IMR-90 (cell line): ENCODE results near the gene DNMT3A. TPM values are rescaled to one million over a fixed set of nuclear protein-coding genes. Genes with fewer than 3 reads are reported as not detected.

Experiments used
- ATAC-seq: fragments of 200-7000 bp; cut with Tn5 transposase; 2 replicates; pipeline ENCODE4 v1.9.1; 2020; ENCODE audit warnings: low read depth, mild to moderate bottlenecking, moderate library complexity
- BruUV-seq: library from RNA; stranded (reverse); fragments of 400-500 nt; replicated peaks from 2 replicates; lab custom pipeline; 2021; lab: Mats Ljungman, UMichigan
- CTCF ChIA-PET: fragments of 300-600 bp; formaldehyde crosslinking; extraction: SDS; loops from one replicate; lab custom pipeline; 2021; ENCODE audit warnings: antibody characterized with exemption; lab: Yijun Ruan, JAX
- POLR2A ChIA-PET: fragments of 300-600 bp; sonication (Branson Sonifier 250); formaldehyde crosslinking; loops from one replicate; lab custom pipeline; 2022; ENCODE audit warnings: antibody characterized with exemption; ENCODE audit not compliant: unreplicated experiment; lab: Charles Lee
- DNase-seq: peaks from one replicate; pipeline ENCODE4 v3.0.0; 2013
- H2AFZ ChIP-seq: replicated peaks from 2 replicates; pipeline ENCODE3; 2013; ENCODE audit warnings: low read length, mild to moderate bottlenecking; ENCODE audit not compliant: poor library complexity
- H2AK5ac ChIP-seq: 2 replicates; pipeline ENCODE4 v1.6.1; 2013; ENCODE audit warnings: low read depth, low read length, inconsistent platforms
- H2AK9ac ChIP-seq: replicated peaks from 2 replicates; pipeline ENCODE3; 2013; ENCODE audit warnings: mild to moderate bottlenecking, low read depth, low read length, moderate library complexity; ENCODE audit not compliant: poor library complexity
- H2BK120ac ChIP-seq: 2 replicates; pipeline ENCODE4 v1.6.1; 2013; ENCODE audit warnings: low read depth, low read length, inconsistent platforms
- H2BK15ac ChIP-seq: 3 replicates; pipeline ENCODE4 v1.6.1; 2013; ENCODE audit warnings: low read depth, low read length, inconsistent platforms
- H2BK20ac ChIP-seq: 2 replicates; pipeline ENCODE4 v1.6.1; 2013; ENCODE audit warnings: low read depth, mild to moderate bottlenecking, inconsistent platforms, low read length, moderate library complexity
- H2BK5ac ChIP-seq: 2 replicates; pipeline ENCODE4 v1.6.1; 2013; ENCODE audit warnings: mild to moderate bottlenecking, low read depth, low read length, inconsistent platforms; ENCODE audit not compliant: poor library complexity, severe bottlenecking
- H3K14ac ChIP-seq: replicated peaks from 2 replicates; pipeline ENCODE4 v1.6.1; 2013; ENCODE audit warnings: low read depth, low read length, inconsistent platforms
- H3K18ac ChIP-seq: 2 replicates; pipeline ENCODE4 v1.6.1; 2013; ENCODE audit warnings: low read depth, low read length, control low read depth
- H3K23ac ChIP-seq: 2 replicates; pipeline ENCODE4 v1.6.1; 2013; ENCODE audit warnings: low read depth, low read length, inconsistent platforms
- H3K27ac ChIP-seq: 2 replicates; pipeline ENCODE4 v1.5.1; 2013; ENCODE audit warnings: mild to moderate bottlenecking, control low read depth, low read length; ENCODE audit not compliant: insufficient read depth
- H3K27me3 ChIP-seq: 2 replicates; pipeline ENCODE4 v1.6.1; 2013; ENCODE audit warnings: low read length; ENCODE audit not compliant: control insufficient read depth, insufficient read depth
- H3K36me3 ChIP-seq: 2 replicates; pipeline ENCODE4 v1.6.1; 2013; ENCODE audit warnings: low read length, mixed read lengths; ENCODE audit not compliant: control insufficient read depth, insufficient read depth
- H3K4ac ChIP-seq: 2 replicates; pipeline ENCODE4 v1.6.1; 2013; ENCODE audit warnings: low read depth, low read length, inconsistent platforms
- H3K4me1 ChIP-seq: 2 replicates; pipeline ENCODE4 v1.6.1; 2013; ENCODE audit warnings: low read length, mixed read lengths; ENCODE audit not compliant: control insufficient read depth, insufficient read depth
- H3K4me2 ChIP-seq: 2 replicates; pipeline ENCODE4 v1.6.1; 2013; ENCODE audit warnings: low read depth, mild to moderate bottlenecking, control low read depth, low read length, moderate library complexity
- H3K4me3 ChIP-seq: 2 replicates; pipeline ENCODE4 v1.5.1; 2013; ENCODE audit warnings: low read depth, mild to moderate bottlenecking, control low read depth, low read length, moderate library complexity; ENCODE audit not compliant: insufficient read depth
- H3K56ac ChIP-seq: 2 replicates; pipeline ENCODE4 v1.6.1; 2013; ENCODE audit warnings: low read length, inconsistent platforms; ENCODE audit not compliant: insufficient read depth; ENCODE audit errors: extremely low read depth
- H3K79me1 ChIP-seq, 2 experiments: 2 replicates each; pipeline ENCODE4 v1.6.1; 2013; ENCODE audit warnings: low read length in 2 of 2, inconsistent platforms in 1 of 2, low read depth in 1 of 2
- H3K9ac ChIP-seq: 2 replicates; pipeline ENCODE4 v1.6.1; 2013; ENCODE audit warnings: low read depth, low read length, control low read depth
- H3K9me1 ChIP-seq: 2 replicates; pipeline ENCODE4 v1.6.1; 2013; ENCODE audit warnings: low read length, inconsistent platforms; ENCODE audit not compliant: insufficient read depth
- H3K9me3 ChIP-seq: 2 replicates; pipeline ENCODE4 v1.6.1; 2013; ENCODE audit warnings: low read length; ENCODE audit not compliant: control insufficient read depth, insufficient read depth
- H4K20me1 ChIP-seq: 2 replicates; pipeline ENCODE4 v1.6.1; 2013; ENCODE audit warnings: low read length, inconsistent platforms; ENCODE audit not compliant: insufficient read depth
- H4K5ac ChIP-seq: 2 replicates; pipeline ENCODE4 v1.6.1; 2013; ENCODE audit warnings: mild to moderate bottlenecking, low read depth, low read length, control low read depth
- H4K8ac ChIP-seq, 2 experiments: 2 replicates each; pipeline ENCODE4 v1.6.1; 2013; ENCODE audit warnings: low read depth in 2 of 2, low read length in 2 of 2, control low read depth in 1 of 2, inconsistent platforms in 1 of 2
- H4K91ac ChIP-seq: 2 replicates; pipeline ENCODE4 v1.6.1; 2013; ENCODE audit warnings: low read depth, low read length, inconsistent platforms; ENCODE audit not compliant: insufficient read depth
- BHLHE40 ChIP-seq: fragments of 150-350 bp; IDR thresholded peaks from 2 replicates; pipeline ENCODE4 v1.6.1; 2016; ENCODE audit warnings: mild to moderate bottlenecking, low read depth, low read length
- CTCF ChIP-seq: conservative IDR thresholded peaks from 2 replicates; pipeline ENCODE4 v1.5.1; 2012; ENCODE audit warnings: mild to moderate bottlenecking, low read depth, low read length, improper control_type of control experiment
- ELK1 ChIP-seq: fragments of 150-350 bp; IDR thresholded peaks from 2 replicates; pipeline ENCODE4 v1.6.1; 2016; ENCODE audit warnings: low read depth, mild to moderate bottlenecking, low read length, moderate library complexity, borderline replicate concordance
- FOS ChIP-seq: fragments of 150-350 bp; IDR thresholded peaks from 2 replicates; pipeline ENCODE4 v1.6.1; 2016; ENCODE audit warnings: low read depth, low read length
- MAFK ChIP-seq: IDR thresholded peaks from 2 replicates; pipeline ENCODE4 v1.6.1; 2012; ENCODE audit warnings: low read depth, low read length, improper control_type of control experiment
- MXI1 ChIP-seq: IDR thresholded peaks from 2 replicates; pipeline ENCODE4 v1.6.1; 2012; ENCODE audit warnings: low read depth, mild to moderate bottlenecking, low read length, moderate library complexity, borderline replicate concordance
- POLR2A ChIP-seq: IDR thresholded peaks from 2 replicates; pipeline ENCODE4 v1.6.1; 2012; ENCODE audit warnings: mild to moderate bottlenecking, low read depth, low read length
- RAD21 ChIP-seq: IDR thresholded peaks from 2 replicates; pipeline ENCODE4 v1.6.1; 2012; ENCODE audit warnings: low read length, improper control_type of control experiment
- RCOR1 ChIP-seq: IDR thresholded peaks from 2 replicates; pipeline ENCODE4 v1.6.1; 2012; ENCODE audit warnings: mild to moderate bottlenecking, low read length, improper control_type of control experiment; ENCODE audit not compliant: insufficient replicate concordance
- RFX5 ChIP-seq: IDR thresholded peaks from 2 replicates; pipeline ENCODE4 v1.8.0; 2012; ENCODE audit warnings: low read depth, mild to moderate bottlenecking, low read length, moderate library complexity
- USF2 ChIP-seq: fragments of 150-350 bp; IDR thresholded peaks from 2 replicates; pipeline ENCODE4 v1.6.1; 2017; ENCODE audit warnings: mild to moderate bottlenecking, antibody characterized with exemption, low read length, low read depth
- WGBS, 2 experiments: methylation state at CpG; one replicate each; pipeline versions ENCODE4 v1.1.5 to v1.1.7; 2013; ENCODE audit warnings: missing lambda C conversion rate in 2 of 2; ENCODE audit not compliant: insufficient read length in 1 of 2; ENCODE audit errors: extremely low coverage in 2 of 2; 5-methylcytosine and 5-hydroxymethylcytosine counted together
- dilution Hi-C: fragments of 300-500 bp; cut with HindIII; formaldehyde crosslinking; loops from one replicate; pipeline ENCODE4 v1.14.3; 2018; ENCODE audit warnings: low sequenced_read_pairs; ENCODE audit not compliant: unreplicated experiment
- in situ Hi-C: fragments of 300-500 bp; cut with MboI; formaldehyde crosslinking; loops from 3 replicates; pipeline ENCODE4 v1.14.3; 2019; ENCODE audit warnings: low sequenced_read_pairs, inconsistent platforms, mixed read lengths
- intact Hi-C: fragments of 100-400 bp; cut with micrococcal nuclease; formaldehyde crosslinking; loops from 2 replicates; pipeline ENCODE4 v1.10.0; 2022
- polyA plus RNA-seq, 3 experiments: library from polyadenylated mRNA; depleted of rRNA; stranded (reverse); fragments of >200 nt; gene quantifications; 2 replicates each; pipeline ENCODE4 v1.2.3, GENCODE V29; 2012; ENCODE audit warnings: low replicate concordance in 1 of 3
- total RNA-seq: library from RNA; depleted of rRNA; stranded (reverse); fragments of >200 nt; gene quantifications from 2 replicates; pipeline ENCODE4 v1.2.3, GENCODE V29; 2012

DNMT3A gene
- total and polyA plus RNA-seq, 2 of the 4 experiments (the other 2 are of a cell fraction) = 4.4 to 9.7 TPM

GRCh38 chr2:25376750-25377621 lies 35.3 kb upstream of the DNMT3A start (continued):
- TF ChIP-seq MXI1 (no peak), FOS (no peak), RAD21 (peak; percentile 68), MAFK (no peak)

- intact Hi-C loops = loop anchor here (2.0 kb wide), 2 partner anchors 33 to 147 kb away; no protein-coding TSS in a partner anchor
- no peak overlapping the region for H4K5ac ChIP-seq
- H3K18ac ChIP-seq = no peak overlapping the region
- in situ Hi-C loops = no loop called here
- H3K4me1 ChIP-seq = peaks cover 8% of the 10 kb centered on the region
- no peaks in the 10 kb centered on the region for H3K36me3 ChIP-seq
- dilution Hi-C loops = no loop called here
- ChIA-PET CTCF (interaction anchor here (0.6 to 1.6 kb wide), 5 partner anchors 10 to 224 kb away, joined by 3 to 5 read pairs (median 3); no protein-coding TSS in a partner anchor), POLR2A (no interaction called here)
- ATAC-seq (no peak), DNase-seq (no peak)
- no peaks in the 10 kb centered on the region for H3K27me3 ChIP-seq
- H3K9me1 ChIP-seq = peaks cover 16% of the 10 kb centered on the region
- no peak overlapping the region for H3K56ac ChIP-seq
- H2BK5ac ChIP-seq = no peak overlapping the region
- H4K91ac ChIP-seq = no peak overlapping the region
- BruUV-seq = no TSS peak
- 96% methylated on average over 8 of the region's 16 CpGs; no CpG with 5 or more reads in 1 of the 2 experiments for WGBS, 2 experiments
- H2AK5ac ChIP-seq = no peak overlapping the region
- no peak overlapping the region for H3K4me2 ChIP-seq
- no peaks in the 10 kb centered on the region for H3K9me3 ChIP-seq
- H3K4ac ChIP-seq = no peak overlapping the region
- peak overlapping the region; percentile 44 for H2AFZ ChIP-seq
- no peak overlapping the region for H3K9ac ChIP-seq
- no peak overlapping the region for H2BK15ac ChIP-seq
- H3K4me3 ChIP-seq = no peak overlapping the region
- H4K20me1 ChIP-seq = no peaks in the 10 kb centered on the region
- H2BK120ac ChIP-seq = no peak overlapping the region
- no peaks in the 10 kb centered on the region for H3K79me1 ChIP-seq
- no peak overlapping the region for H3K14ac ChIP-seq
- no peak overlapping the region for H3K27ac ChIP-seq
- no peak overlapping the region for H2BK20ac ChIP-seq
- no peak overlapping the region for H4K8ac ChIP-seq
- H2AK9ac ChIP-seq = no peak overlapping the region
- no peak overlapping the region for H3K23ac ChIP-seq
- TF ChIP-seq POLR2A (no peak), RAD21 (no peak), RCOR1 (no peak), CTCF (no peak), BHLHE40 (no peak), RFX5 (no peak), USF2 (no peak), FOS (no peak), ELK1 (no peak)
Observed at GRCh38 chr2:25375989-25376545, 34.3 kb upstream of the DNMT3A start.
